Osteocyte (in vitro differentiated cells): ENCODE results near the gene ZSCAN23. TPM values are rescaled to one million over a fixed set of nuclear protein-coding genes. Genes with fewer than 3 reads are reported as not detected.
"Not testable (repeated sequence)": the region's sequence is repeated elsewhere in the genome, so short reads cannot be mapped to it uniquely, and the experiment has no call there.

Experiments
- DNase-seq: peaks from one replicate; pipeline ENCODE4 v3.0.0; 2021; ENCODE audit warnings: mixed read lengths; ENCODE audit not compliant: unreplicated experiment; ENCODE audit errors: extremely low spot score
- H3K27ac Mint-ChIP-seq: one replicate; pipeline ENCODE4 v1.8.0; 2021; ENCODE audit warnings: mild to moderate bottlenecking, mixed read lengths; ENCODE audit not compliant: unreplicated experiment
- H3K27me3 Mint-ChIP-seq: one replicate; pipeline ENCODE4 v1.8.0; 2021; ENCODE audit warnings: mixed read lengths; ENCODE audit not compliant: unreplicated experiment
- H3K36me3 Mint-ChIP-seq: one replicate; pipeline ENCODE4 v1.8.0; 2021; ENCODE audit warnings: mixed read lengths; ENCODE audit not compliant: unreplicated experiment
- H3K4me1 Mint-ChIP-seq: one replicate; pipeline ENCODE4 v1.8.0; 2021; ENCODE audit warnings: mixed read lengths; ENCODE audit not compliant: unreplicated experiment
- H3K4me3 Mint-ChIP-seq: one replicate; pipeline ENCODE4 v1.8.0; 2021; ENCODE audit warnings: mild to moderate bottlenecking, moderate library complexity, mixed read lengths; ENCODE audit not compliant: unreplicated experiment
- H3K9me3 Mint-ChIP-seq: one replicate; pipeline ENCODE4 v1.8.0; 2021; ENCODE audit warnings: mixed read lengths; ENCODE audit not compliant: unreplicated experiment
- total RNA-seq: library from RNA; stranded (reverse); gene quantifications from 2 replicates; pipeline ENCODE4 v1.2.1, GENCODE V29; 2021
- TF ChIP-seq, protein P1 (sequence below): fragments of 200-600 bp; sonication (generic); IDR thresholded peaks from 2 replicates; pipeline ENCODE4 v1.5.0; 2021; ENCODE audit warnings: antibody characterized with exemption, mild to moderate bottlenecking, moderate library complexity

ZSCAN23 gene
- total RNA-seq, 1 donor from 2014 or later: 5.4 TPM

DNA sequence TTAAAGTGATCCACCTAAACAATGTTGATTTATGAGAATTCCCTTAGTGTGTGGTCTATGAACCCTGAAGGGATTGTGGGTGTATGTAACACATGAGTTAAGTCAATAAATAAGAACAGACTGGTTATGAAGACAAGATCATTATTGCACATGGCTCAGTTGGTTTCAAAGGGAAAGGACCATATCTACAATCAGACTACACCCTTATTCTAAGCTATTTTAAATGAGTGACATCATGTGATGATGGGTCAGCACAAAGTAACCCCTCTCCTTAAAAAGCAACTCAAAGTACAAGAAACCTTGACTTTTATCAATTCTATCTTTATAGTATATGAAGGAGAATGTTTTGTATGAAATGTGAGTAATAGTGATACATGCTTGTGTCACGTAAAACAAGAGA is 15.3 kb upstream of the ZSCAN23 start:
- H3K27ac Mint-ChIP-seq: no peak overlapping the region
- no peaks in the 10 kb centered on the region for H3K9me3 Mint-ChIP-seq
- peaks cover 42% of the 10 kb centered on the region for H3K27me3 Mint-ChIP-seq
- TF ChIP-seq, protein P1, sequence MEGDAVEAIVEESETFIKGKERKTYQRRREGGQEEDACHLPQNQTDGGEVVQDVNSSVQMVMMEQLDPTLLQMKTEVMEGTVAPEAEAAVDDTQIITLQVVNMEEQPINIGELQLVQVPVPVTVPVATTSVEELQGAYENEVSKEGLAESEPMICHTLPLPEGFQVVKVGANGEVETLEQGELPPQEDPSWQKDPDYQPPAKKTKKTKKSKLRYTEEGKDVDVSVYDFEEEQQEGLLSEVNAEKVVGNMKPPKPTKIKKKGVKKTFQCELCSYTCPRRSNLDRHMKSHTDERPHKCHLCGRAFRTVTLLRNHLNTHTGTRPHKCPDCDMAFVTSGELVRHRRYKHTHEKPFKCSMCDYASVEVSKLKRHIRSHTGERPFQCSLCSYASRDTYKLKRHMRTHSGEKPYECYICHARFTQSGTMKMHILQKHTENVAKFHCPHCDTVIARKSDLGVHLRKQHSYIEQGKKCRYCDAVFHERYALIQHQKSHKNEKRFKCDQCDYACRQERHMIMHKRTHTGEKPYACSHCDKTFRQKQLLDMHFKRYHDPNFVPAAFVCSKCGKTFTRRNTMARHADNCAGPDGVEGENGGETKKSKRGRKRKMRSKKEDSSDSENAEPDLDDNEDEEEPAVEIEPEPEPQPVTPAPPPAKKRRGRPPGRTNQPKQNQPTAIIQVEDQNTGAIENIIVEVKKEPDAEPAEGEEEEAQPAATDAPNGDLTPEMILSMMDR: no peak
- H3K4me3 Mint-ChIP-seq: no peak overlapping the region
- DNase-seq: no peak
- H3K36me3 Mint-ChIP-seq: no peaks in the 10 kb centered on the region
- H3K4me1 Mint-ChIP-seq: no peaks in the 10 kb centered on the region

DNA sequence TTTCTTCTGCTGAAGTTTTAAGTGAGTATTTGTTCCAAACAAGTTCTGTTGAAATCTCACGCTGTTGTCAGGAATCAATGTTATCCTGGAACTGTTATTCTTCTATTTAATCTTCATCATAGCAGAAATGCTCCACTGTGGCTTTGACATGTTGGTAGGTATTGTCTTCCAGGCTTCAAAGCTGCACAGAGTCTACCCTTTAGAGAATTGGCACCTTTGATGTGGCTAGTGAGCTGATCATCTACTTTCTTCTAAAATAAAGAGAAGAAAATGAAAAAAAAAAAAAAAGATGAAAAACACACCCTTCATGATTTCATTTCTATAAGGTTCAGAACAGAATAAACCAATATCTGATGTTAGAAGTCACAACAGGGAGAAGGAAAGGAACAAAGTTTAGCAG is 5.8 kb upstream of the ZSCAN23 start:
- Mint-ChIP-seq H3K27ac (no peak overlapping the region), H3K36me3 (no peaks in the 10 kb centered on the region), H3K9me3 (no peaks in the 10 kb centered on the region), H3K4me3 (no peak overlapping the region), H3K27me3 (peaks cover 43% of the 10 kb centered on the region), H3K4me1 (peaks cover 9% of the 10 kb centered on the region)
- TF ChIP-seq, protein P1: no peak
- DNase-seq: no peak

DNA sequence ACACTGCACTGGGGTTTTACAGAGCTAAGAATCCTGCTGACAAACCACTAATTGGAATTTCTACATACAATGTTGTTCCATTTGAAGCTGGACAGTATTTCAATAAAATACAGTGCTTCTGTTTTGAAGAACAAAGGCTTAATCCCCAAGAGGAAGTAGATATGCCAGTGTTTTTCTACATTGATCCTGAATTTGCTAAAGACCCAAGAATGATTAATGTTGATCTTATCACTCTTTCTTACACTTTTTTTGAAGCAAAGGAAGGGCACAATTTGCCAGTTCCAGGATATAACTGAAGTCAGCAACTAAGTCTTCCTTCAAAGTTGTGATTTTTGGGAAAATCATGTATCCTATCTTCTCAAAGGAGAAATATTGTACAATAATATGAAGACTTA is 4.2 kb upstream of the ZSCAN23 start:
- peaks cover 35% of the 10 kb centered on the region for H3K27me3 Mint-ChIP-seq
- not testable (repeated sequence) for H3K27ac Mint-ChIP-seq, H3K36me3 Mint-ChIP-seq, DNase-seq, H3K9me3 Mint-ChIP-seq
- peak overlapping the region; percentile 73 for H3K4me3 Mint-ChIP-seq
- H3K4me1 Mint-ChIP-seq: peaks cover 15% of the 10 kb centered on the region

DNA sequence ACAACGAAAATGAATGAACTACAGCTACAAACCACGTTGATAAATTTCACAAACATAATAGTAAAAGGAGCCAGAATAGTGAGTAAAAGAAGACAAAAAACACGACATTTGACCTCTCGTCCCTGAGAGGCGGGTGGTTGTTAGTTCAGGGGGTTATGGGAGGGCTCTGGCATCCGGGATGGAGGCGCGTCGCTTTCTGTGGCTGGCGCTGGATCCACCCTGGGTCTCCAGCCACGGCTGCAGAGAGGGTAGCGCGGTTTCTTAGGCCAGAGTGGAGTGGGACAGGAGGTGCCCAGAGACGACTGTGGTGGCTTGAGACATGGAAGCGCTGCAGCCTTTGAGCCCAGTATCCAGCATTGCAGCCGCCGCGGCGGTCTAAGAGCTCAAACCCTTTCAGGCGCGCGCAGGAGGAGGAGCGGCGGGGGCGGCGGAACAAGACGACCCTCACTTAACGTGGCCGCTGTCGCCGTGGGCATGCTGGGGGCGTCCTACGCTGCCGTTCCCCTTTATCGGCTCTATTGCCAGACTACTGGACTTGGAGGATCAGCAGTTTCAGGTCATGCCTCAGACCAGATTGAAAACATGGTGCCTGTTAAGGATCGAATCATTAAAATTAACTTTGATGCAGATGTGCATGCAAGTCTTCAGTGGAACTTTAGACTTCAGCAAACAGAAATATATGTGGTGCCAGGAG is 3.7 kb upstream of the ZSCAN23 start:
- no peak for DNase-seq
- H3K27me3 Mint-ChIP-seq: peaks cover 32% of the 10 kb centered on the region
- H3K36me3 Mint-ChIP-seq: no peaks in the 10 kb centered on the region
- H3K27ac Mint-ChIP-seq: no peak overlapping the region
- H3K4me1 Mint-ChIP-seq: peaks cover 19% of the 10 kb centered on the region
- H3K4me3 Mint-ChIP-seq: peak overlapping the region; percentile 73
- no peaks in the 10 kb centered on the region for H3K9me3 Mint-ChIP-seq
- TF ChIP-seq, protein P1: no peak

DNA sequence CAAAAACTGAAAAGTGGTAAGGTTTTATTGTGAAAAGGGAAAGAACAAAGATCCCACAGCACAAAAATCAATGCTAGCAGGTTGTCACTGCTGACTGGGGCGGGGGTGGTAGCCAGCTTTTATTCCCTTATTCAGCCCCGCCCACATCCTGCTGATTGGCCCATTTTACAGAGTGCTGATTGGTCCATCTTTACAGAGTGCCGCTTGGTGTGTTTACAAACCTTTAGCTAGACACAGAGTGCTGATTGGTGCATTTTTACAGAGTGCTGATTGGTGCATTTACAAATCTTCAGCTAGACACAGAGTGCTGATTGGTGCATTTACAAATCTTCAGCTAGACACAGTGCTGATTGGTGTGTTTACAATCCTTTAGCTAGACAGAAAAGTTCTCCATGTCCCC is 1.5 kb upstream of the ZSCAN23 start:
- H3K9me3 Mint-ChIP-seq, H3K27ac Mint-ChIP-seq, H3K36me3 Mint-ChIP-seq, H3K4me3 Mint-ChIP-seq, DNase-seq: not testable (repeated sequence)
- Mint-ChIP-seq H3K4me1 (peaks cover 19% of the 10 kb centered on the region), H3K27me3 (peaks cover 22% of the 10 kb centered on the region)

DNA sequence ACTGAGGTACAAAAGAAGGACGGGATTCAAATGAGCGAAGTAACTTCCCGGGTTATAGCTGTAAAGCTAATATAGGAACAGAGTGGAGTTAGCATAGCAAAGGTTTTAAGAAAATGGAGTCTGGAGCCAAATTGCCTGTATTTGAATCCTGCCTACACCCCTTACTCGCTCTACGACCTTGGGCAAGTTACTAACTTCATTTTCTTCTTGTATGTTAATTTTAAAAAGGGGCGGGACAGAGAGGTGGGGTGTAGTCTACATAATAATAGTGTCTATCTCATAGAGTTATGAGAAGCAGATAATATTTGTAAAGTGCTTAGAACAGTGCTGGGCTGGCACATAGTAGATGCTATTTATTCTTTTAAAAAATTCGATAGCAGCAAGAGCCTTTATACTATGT is 705 bp downstream of the ZSCAN23 start:
- Mint-ChIP-seq H3K4me1 (peaks cover 19% of the 10 kb centered on the region), H3K27me3 (peaks cover 16% of the 10 kb centered on the region), H3K36me3 (no peaks in the 10 kb centered on the region), H3K4me3 (peak overlapping the region; percentile 100), H3K27ac (peak overlapping the region; percentile 96), H3K9me3 (no peaks in the 10 kb centered on the region)
- no peak for DNase-seq
- TF ChIP-seq, protein P1: no peak
